SW480 (cell line): Measurements from ENCODE around the gene FNBP1L.

ENCODE experiments used
- DNase-seq: peaks from one replicate; pipeline ENCODE4 v3.0.0-alpha.2; 2016; ENCODE audit warnings: low spot score

The FNBP1L gene

GRCh38 chr1:93489756-93490155 is 41.8 kb downstream of the FNBP1L start:
- no peak for DNase-seq

- no peak for DNase-seq
Measured at GRCh38 chr1:93490357-93490756, 42.4 kb downstream of the FNBP1L start.

- DNase-seq, result no peak
Measured at GRCh38 chr1:93495911-93496310, 48.0 kb downstream of the FNBP1L start.

- no peak for DNase-seq
Measured at GRCh38 chr1:93496520-93496919, 48.6 kb downstream of the FNBP1L start.

GRCh38 chr1:93499075-93499474 is 51.2 kb downstream of the FNBP1L start:
- no peak for DNase-seq

- DNase-seq, result no peak
Measured at GRCh38 chr1:93499533-93499932, 51.6 kb downstream of the FNBP1L start.

- DNase-seq, result no peak
Measured at GRCh38 chr1:93500275-93500674, 52.4 kb downstream of the FNBP1L start.

GRCh38 chr1:93501399-93501798 is 53.5 kb downstream of the FNBP1L start:
- DNase-seq, result no peak

- DNase-seq, result no peak
Measured at GRCh38 chr1:93501829-93502369, 54.0 kb downstream of the FNBP1L start.

- no peak for DNase-seq
Measured at GRCh38 chr1:93502571-93502970, 54.7 kb downstream of the FNBP1L start.

GRCh38 chr1:93503163-93503562 is 55.2 kb downstream of the FNBP1L start:
- no peak for DNase-seq

- no peak for DNase-seq
Measured at GRCh38 chr1:93503816-93504215, 55.9 kb downstream of the FNBP1L start.

GRCh38 chr1:93504247-93505033 is 56.5 kb downstream of the FNBP1L start:
- no peak for DNase-seq

- DNase-seq, result no peak
Measured at GRCh38 chr1:93506126-93506525, 58.2 kb downstream of the FNBP1L start.

- DNase-seq, result peak; percentile 50
Measured at GRCh38 chr1:93516164-93516563, 68.2 kb downstream of the FNBP1L start.

- no peak for DNase-seq
Measured at GRCh38 chr1:93518516-93518915, 70.6 kb downstream of the FNBP1L start.

- peak; percentile 4 for DNase-seq
Measured at GRCh38 chr1:93519199-93519829, 71.4 kb downstream of the FNBP1L start.

- DNase-seq, result no peak
Measured at GRCh38 chr1:93521618-93522017, 73.7 kb downstream of the FNBP1L start.

GRCh38 chr1:93522721-93523120 is 74.8 kb downstream of the FNBP1L start:
- no peak for DNase-seq

GRCh38 chr1:93525431-93525830 is 77.5 kb downstream of the FNBP1L start:
- DNase-seq, result no peak

GRCh38 chr1:93526431-93526830 is 78.5 kb downstream of the FNBP1L start:
- DNase-seq, result no peak

- no peak for DNase-seq
Measured at GRCh38 chr1:93528412-93528811, 80.5 kb downstream of the FNBP1L start.

- no peak for DNase-seq
Measured at GRCh38 chr1:93531193-93531592, 83.3 kb downstream of the FNBP1L start.
